Effector memory CD4-positive, alpha-beta T cell (primary cell): ENCODE results near the gene ADAM19.

Experiments used
- DNase-seq, 3 donors: peaks; one replicate each; pipeline ENCODE4 v3.0.0-alpha.2; 2020
- H3K27ac ChIP-seq: 2 replicates; pipeline ENCODE4 v1.7.0; 2013; ENCODE audit warnings: mild to moderate bottlenecking, low read length, moderate library complexity; ENCODE audit not compliant: insufficient read depth, poor library complexity, severe bottlenecking
- H3K27me3 ChIP-seq: replicated peaks from 2 replicates; pipeline ENCODE4 v1.7.0; 2013; ENCODE audit warnings: mild to moderate bottlenecking, low read length; ENCODE audit not compliant: insufficient read depth, control insufficient read depth, poor library complexity, severe bottlenecking
- H3K36me3 ChIP-seq: 2 replicates; pipeline ENCODE4 v1.7.0; 2013; ENCODE audit warnings: mild to moderate bottlenecking, low read length, moderate library complexity; ENCODE audit not compliant: control insufficient read depth, insufficient read depth
- H3K4me1 ChIP-seq: 2 replicates; pipeline ENCODE4 v1.7.0; 2013; ENCODE audit warnings: low read length, mild to moderate bottlenecking; ENCODE audit not compliant: control insufficient read depth, insufficient read depth, poor library complexity, severe bottlenecking
- H3K4me3 ChIP-seq: 2 replicates; pipeline ENCODE4 v1.7.0; 2013; ENCODE audit warnings: low read length, low read depth, mild to moderate bottlenecking; ENCODE audit not compliant: insufficient read depth, poor library complexity, severe bottlenecking
- H3K9me3 ChIP-seq: 2 replicates; pipeline ENCODE4 v1.7.0; 2013; ENCODE audit warnings: mild to moderate bottlenecking, low read length, moderate library complexity; ENCODE audit not compliant: control insufficient read depth

ADAM19 gene

GRCh38 chr5:157581901-157582300, 6.3 kb upstream of the ADAM19 start:
- Histone ChIP-seq H3K27ac (no peak overlapping the region), H3K4me1 (peaks cover 10% of the 10 kb centered on the region), H3K36me3 (no peaks in the 10 kb centered on the region), H3K27me3 (no peaks in the 10 kb centered on the region), H3K4me3 (no peak overlapping the region), H3K9me3 (no peaks in the 10 kb centered on the region)
- DNase-seq = no peak

DNA sequence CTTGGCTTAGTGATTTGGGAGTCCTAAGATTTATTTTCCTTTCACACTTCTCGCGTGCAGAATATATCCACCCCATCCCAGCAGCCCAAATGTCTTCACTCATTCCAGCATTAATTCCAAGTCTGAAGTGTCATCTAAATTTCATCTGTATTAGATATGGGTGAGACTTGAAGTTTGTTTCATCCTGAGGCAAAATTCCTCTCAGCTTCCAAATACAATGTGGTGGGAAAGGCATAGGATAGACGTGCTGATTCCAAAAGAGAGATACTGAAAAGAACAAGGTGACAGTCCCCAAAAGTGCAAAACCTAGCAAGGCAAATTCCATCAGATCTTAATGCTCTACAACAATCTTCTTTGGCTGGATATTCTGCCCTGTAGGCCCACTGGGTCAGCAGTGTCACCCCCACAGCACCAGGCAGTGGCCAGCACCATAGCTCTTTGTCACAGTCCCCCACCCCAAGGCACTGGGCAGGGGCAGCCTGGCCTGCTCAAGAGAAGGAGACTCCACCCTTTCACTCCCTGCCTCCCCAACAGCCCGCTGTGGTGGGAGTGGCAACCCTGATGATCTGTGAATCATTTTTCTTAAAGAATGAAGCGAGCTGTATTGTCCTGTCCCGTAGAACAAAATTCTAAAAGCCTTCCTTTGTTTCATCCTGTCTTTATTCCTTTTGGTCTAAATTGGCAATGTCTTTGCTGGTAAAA, 2.7 kb upstream of the ADAM19 start:
- Histone ChIP-seq H3K27ac (no peak overlapping the region), H3K4me1 (peaks cover 15% of the 10 kb centered on the region), H3K27me3 (no peaks in the 10 kb centered on the region), H3K4me3 (no peak overlapping the region), H3K9me3 (no peaks in the 10 kb centered on the region), H3K36me3 (no peaks in the 10 kb centered on the region)
- DNase-seq = no peak

DNA sequence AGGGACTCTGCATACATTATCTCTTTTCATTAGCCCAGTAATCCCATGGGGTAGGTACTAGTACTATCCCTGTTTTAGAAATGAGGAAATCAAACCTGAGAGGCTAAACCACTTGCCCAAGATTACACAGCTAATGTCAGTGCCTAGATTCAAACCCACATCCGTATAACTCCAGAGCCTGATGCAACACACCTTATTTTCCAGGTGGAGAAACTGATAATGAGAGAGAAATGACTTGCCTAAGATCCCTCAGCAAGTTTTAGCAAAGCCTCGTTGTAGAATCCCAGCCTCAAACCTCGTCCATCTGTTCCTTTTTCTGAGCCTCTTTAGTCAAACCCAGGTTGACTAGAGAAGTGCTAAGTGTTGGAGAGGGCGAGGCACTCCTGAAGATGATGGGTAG, 1.1 kb upstream of the ADAM19 start:
- H3K27ac ChIP-seq = no peak overlapping the region
- no peak for DNase-seq
- no peaks in the 10 kb centered on the region for H3K36me3 ChIP-seq
- H3K4me1 ChIP-seq = peaks cover 8% of the 10 kb centered on the region
- H3K4me3 ChIP-seq = no peak overlapping the region
- no peaks in the 10 kb centered on the region for H3K9me3 ChIP-seq
- no peaks in the 10 kb centered on the region for H3K27me3 ChIP-seq

GRCh38 chr5:157574456-157575380, 857 bp downstream of the ADAM19 start:
- H3K36me3 ChIP-seq = no peaks in the 10 kb centered on the region
- H3K27me3 ChIP-seq = no peaks in the 10 kb centered on the region
- H3K27ac ChIP-seq = peak overlapping the region; percentile 75
- no peaks in the 10 kb centered on the region for H3K9me3 ChIP-seq
- peak overlapping the region; percentile 94 for H3K4me3 ChIP-seq
- DNase-seq = peak in 1 of 3 donors; percentile 13
- H3K4me1 ChIP-seq = peaks cover 27% of the 10 kb centered on the region

- H3K4me3 ChIP-seq = peak overlapping the region; percentile 3
- H3K9me3 ChIP-seq = no peaks in the 10 kb centered on the region
- peak overlapping the region; percentile 75 for H3K27ac ChIP-seq
- no peaks in the 10 kb centered on the region for H3K27me3 ChIP-seq
- no peak for DNase-seq
- H3K4me1 ChIP-seq = peaks cover 44% of the 10 kb centered on the region
- H3K36me3 ChIP-seq = peaks cover 6% of the 10 kb centered on the region
Measured at GRCh38 chr5:157571357-157571827, 4.2 kb downstream of the ADAM19 start.

- Histone ChIP-seq H3K36me3 (peaks cover 6% of the 10 kb centered on the region), H3K9me3 (no peaks in the 10 kb centered on the region), H3K27ac (peak overlapping the region; percentile 75), H3K27me3 (no peaks in the 10 kb centered on the region), H3K4me1 (peaks cover 39% of the 10 kb centered on the region), H3K4me3 (no peak overlapping the region)
- DNase-seq = no peak
Measured at GRCh38 chr5:157570531-157571200, 4.9 kb downstream of the ADAM19 start.

DNA sequence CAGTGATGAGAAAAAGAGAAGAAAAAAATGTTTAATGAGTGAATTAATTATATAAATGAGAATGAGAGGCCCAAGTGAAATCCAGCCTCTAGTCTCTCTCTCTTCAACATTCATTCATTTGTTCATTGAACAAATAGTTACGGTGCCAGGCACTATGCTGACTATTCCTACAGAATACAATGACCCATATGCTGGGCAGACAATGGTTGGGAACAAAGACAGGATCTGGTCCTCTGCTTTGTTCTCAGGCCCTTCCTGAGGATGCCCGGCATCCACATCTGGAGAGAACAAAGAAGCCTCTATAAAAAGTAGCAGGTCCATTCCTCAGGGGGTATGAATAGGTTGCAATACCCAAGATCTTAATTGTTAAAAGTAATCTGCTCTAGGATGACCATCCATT, 6.9 kb downstream of the ADAM19 start:
- no peak for DNase-seq

DNA sequence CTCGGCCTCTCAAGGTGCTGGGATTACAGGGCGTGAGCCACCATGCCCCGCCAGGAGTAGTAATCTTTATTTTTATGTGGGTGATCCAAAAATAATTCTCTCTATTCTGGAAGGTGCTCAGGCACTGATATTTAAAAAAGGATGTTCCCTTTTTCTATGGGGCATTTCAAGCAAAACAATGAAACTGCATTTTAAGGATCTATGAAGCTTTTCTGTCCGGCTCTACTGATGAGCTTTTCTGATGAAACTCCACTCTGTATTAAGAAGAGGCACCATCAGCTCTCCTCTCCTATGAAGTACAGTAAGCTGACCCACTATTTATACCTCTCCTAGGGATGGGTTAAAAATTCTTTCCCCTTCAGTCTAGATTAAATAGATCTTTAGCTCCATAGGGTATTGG, 7.4 kb downstream of the ADAM19 start:
- peaks cover 57% of the 10 kb centered on the region for H3K4me1 ChIP-seq
- no peak for DNase-seq
- H3K27ac ChIP-seq = no peak overlapping the region
- no peaks in the 10 kb centered on the region for H3K27me3 ChIP-seq
- H3K36me3 ChIP-seq = peaks cover 21% of the 10 kb centered on the region
- no peaks in the 10 kb centered on the region for H3K9me3 ChIP-seq
- H3K4me3 ChIP-seq = no peak overlapping the region

More for the DNA sequence above, 6.9 kb downstream of the ADAM19 start:
- Histone ChIP-seq H3K4me1 (peaks cover 53% of the 10 kb centered on the region), H3K27me3 (no peaks in the 10 kb centered on the region), H3K4me3 (no peak overlapping the region), H3K36me3 (peaks cover 16% of the 10 kb centered on the region), H3K27ac (peak overlapping the region; percentile 44), H3K9me3 (no peaks in the 10 kb centered on the region)

- Histone ChIP-seq H3K9me3 (no peaks in the 10 kb centered on the region), H3K27me3 (no peaks in the 10 kb centered on the region), H3K4me1 (peaks cover 64% of the 10 kb centered on the region), H3K4me3 (no peak overlapping the region), H3K36me3 (peaks cover 27% of the 10 kb centered on the region), H3K27ac (peak overlapping the region; percentile 34)
- no peak for DNase-seq
Measured at GRCh38 chr5:157566902-157567489, 8.6 kb downstream of the ADAM19 start.
